Mesothelial cell of epicardium (in vitro differentiated cells): ENCODE measurements around the gene EIF5A. TPM values are rescaled to one million over a fixed set of nuclear protein-coding genes. Genes with fewer than 3 reads are reported as not detected.
A peak's percentile ranks its signal among the peaks of the same experiment; 100 is the strongest.

Source experiments
- DNase-seq, 2 experiments: peaks; one replicate each; pipeline ENCODE4 v3.0.0; 2021; ENCODE audit warnings: low spot score in 2 of 2; ENCODE audit not compliant: unreplicated experiment in 2 of 2
- H3K27ac Mint-ChIP-seq: 2 replicates; pipeline ENCODE4 v1.8.0; 2021; ENCODE audit warnings: mixed read lengths
- H3K27me3 Mint-ChIP-seq: 2 replicates; pipeline ENCODE4 v1.8.0; 2021; ENCODE audit warnings: low read depth, mixed read lengths
- H3K36me3 Mint-ChIP-seq: 2 replicates; pipeline ENCODE4 v1.8.0; 2021; ENCODE audit warnings: mixed read lengths
- H3K4me1 Mint-ChIP-seq: 2 replicates; pipeline ENCODE4 v1.8.0; 2021; ENCODE audit warnings: mixed read lengths
- H3K4me3 Mint-ChIP-seq: 2 replicates; pipeline ENCODE4 v1.8.0; 2021; ENCODE audit warnings: mild to moderate bottlenecking, moderate library complexity, mixed read lengths
- H3K9me3 Mint-ChIP-seq: 2 replicates; pipeline ENCODE4 v1.8.0; 2021; ENCODE audit warnings: mixed read lengths
- CTCF ChIP-seq: fragments of 200-600 bp; sonication (generic); IDR thresholded peaks from one replicate; pipeline ENCODE4 v1.5.0; 2021; ENCODE audit warnings: antibody characterized with exemption; ENCODE audit not compliant: unreplicated experiment
- total RNA-seq: library from RNA; stranded (reverse); gene quantifications from 3 replicates; pipeline ENCODE4 v1.2.1, GENCODE V29; 2021

The EIF5A gene
- 265 to 278 TPM (median 273 TPM) in 3 replicates for total RNA-seq

- no peak for TF ChIP-seq CTCF
- Mint-ChIP-seq H3K9me3 (no peaks in the 10 kb centered on the region), H3K36me3 (peaks cover 17% of the 10 kb centered on the region), H3K4me3 (peak within 1 kb of the TSS; percentile 80), H3K27ac (peak within 1 kb of the TSS; percentile 97), H3K27me3 (no peaks in the 10 kb centered on the region), H3K4me1 (peaks cover 27% of the 10 kb centered on the region)
- peak; percentile 100 for DNase-seq
Measured at GRCh38 chr17:7306911-7307685, at the start of gene EIF5A. TSS of gene EIF5A (plus strand) at chr17:7307628. CDS start at chr17:7309636, 2,008 bp downstream.

GRCh38 chr17:7258731-7259554 lies 48.5 kb upstream of the EIF5A start:
- Mint-ChIP-seq H3K9me3 (no peaks in the 10 kb centered on the region), H3K36me3 (peaks cover 14% of the 10 kb centered on the region), H3K4me3 (no peak overlapping the region), H3K27ac (no peak overlapping the region), H3K4me1 (peaks cover 20% of the 10 kb centered on the region), H3K27me3 (peaks cover 28% of the 10 kb centered on the region)
- no peak for DNase-seq
- TF ChIP-seq CTCF, result no peak

GRCh38 chr17:7259555-7259889 lies 47.9 kb upstream of the EIF5A start:
- no peak for TF ChIP-seq CTCF
- no peak for DNase-seq
- H3K27me3 Mint-ChIP-seq, result peaks cover 33% of the 10 kb centered on the region
- peak overlapping the region; percentile 22 for H3K27ac Mint-ChIP-seq
- H3K9me3 Mint-ChIP-seq, result no peaks in the 10 kb centered on the region
- peaks cover 13% of the 10 kb centered on the region for H3K36me3 Mint-ChIP-seq
- H3K4me1 Mint-ChIP-seq, result peaks cover 21% of the 10 kb centered on the region
- H3K4me3 Mint-ChIP-seq, result no peak overlapping the region

GRCh38 chr17:7260151-7260550 lies 47.3 kb upstream of the EIF5A start:
- Mint-ChIP-seq H3K27me3 (peaks cover 35% of the 10 kb centered on the region), H3K4me3 (peak overlapping the region; percentile 72), H3K27ac (peak overlapping the region; percentile 89), H3K4me1 (peaks cover 21% of the 10 kb centered on the region), H3K36me3 (peaks cover 8% of the 10 kb centered on the region), H3K9me3 (no peaks in the 10 kb centered on the region)
- no peak for TF ChIP-seq CTCF
- no peak for DNase-seq

- H3K36me3 Mint-ChIP-seq, result peaks cover 8% of the 10 kb centered on the region
- peak overlapping the region; percentile 72 for H3K4me3 Mint-ChIP-seq
- DNase-seq, result peak in 1 of 2 experiments; percentile 56
- peak overlapping the region; percentile 89 for H3K27ac Mint-ChIP-seq
- TF ChIP-seq CTCF, result no peak
- no peaks in the 10 kb centered on the region for H3K9me3 Mint-ChIP-seq
- peaks cover 35% of the 10 kb centered on the region for H3K27me3 Mint-ChIP-seq
- H3K4me1 Mint-ChIP-seq, result peaks cover 21% of the 10 kb centered on the region
Measured at GRCh38 chr17:7260651-7261378, 46.6 kb upstream of the EIF5A start.
